Measurements from ENCODE around the gene CCR3. TPM values are rescaled to one million over a fixed set of nuclear protein-coding genes. Genes with fewer than 3 reads are reported as not detected.
A peak's percentile ranks its signal among the peaks of the same experiment; 100 is the strongest.

Gene CCR3
- total and polyA plus RNA-seq, 4 experiments from 2014 or later, result 0.29 to 0.60 (median 0.55) TPM; not detected in 1

GRCh38 chr3:46286947-46287565, 44.8 kb downstream of the CCR3 start:
- Histone ChIP-seq H3K36me3 (ENCODE audit: insufficient read depth, low read length) (no peaks in the 10 kb centered on the region), H3K4me3 (ENCODE audit: low read length in 2 of 2) (no peak overlapping the region), H3K27me3 (ENCODE audit: insufficient read depth, low read length) (no peaks in the 10 kb centered on the region), H3K27ac (ENCODE audit: low read depth, low read length) (no peak overlapping the region), H3K9me3 (ENCODE audit: control insufficient read depth in 1 of 2, low read length in 2 of 2) (no peaks in the 10 kb centered on the region), H3K4me1 (ENCODE audit: insufficient read depth, low read length) (peaks cover 67% of the 10 kb centered on the region)
- POLR2A ChIA-PET (ENCODE audit: partially characterized antibody), result interaction anchor here (4.1 to 5.6 kb wide), 3 partner anchors 13 to 83 kb away, joined by 33 to 67 read pairs (median 55); partner anchors contain the start of genes CCR2 and CCR5
- Mint-ChIP-seq H3K27me3 (no peaks in the 10 kb centered on the region), H3K27ac (peak overlapping the region in 6 of 7 donors; percentile 14 to 41 (median 30)), H3K36me3 (no peaks in the 10 kb centered on the region), H3K4me3 (peak overlapping the region in 2 of 8 donors; percentile 6 to 36), H3K4me1 (peaks cover 50 to 91% (median 58%) of the 10 kb centered on the region in 4 donors), H3K9me3 (no peaks in the 10 kb centered on the region)
- DNase-seq, result no peak
- CTCF ChIA-PET (ENCODE audit: partially characterized antibody), result interaction anchor here (7.0 kb wide), 1 partner anchor 81 kb away, joined by 59 read pairs; the partner anchor contains the start of gene CCR5
- intact Hi-C loops (cut with micrococcal nuclease), result loop anchor here (10.0 kb wide), 1 partner anchor 192 kb away; no protein-coding TSS in a partner anchor

GRCh38 chr3:46289551-46289950, 47.3 kb downstream of the CCR3 start:
- peaks cover 45 to 86% (median 54%) of the 10 kb centered on the region in 4 donors for H3K4me1 Mint-ChIP-seq
- Histone ChIP-seq H3K9me3 (ENCODE audit: control insufficient read depth in 1 of 2, low read length in 2 of 2) (no peaks in the 10 kb centered on the region), H3K4me1 (ENCODE audit: insufficient read depth, low read length) (peaks cover 67% of the 10 kb centered on the region), H3K4me3 (ENCODE audit: low read length in 2 of 2) (no peak overlapping the region), H3K36me3 (ENCODE audit: insufficient read depth, low read length) (no peaks in the 10 kb centered on the region), H3K27me3 (ENCODE audit: insufficient read depth, low read length) (no peaks in the 10 kb centered on the region), H3K27ac (ENCODE audit: low read depth, low read length) (no peak overlapping the region)
- H3K27ac Mint-ChIP-seq, result peak overlapping the region in 3 of 7 donors; percentile 15 to 61 (median 17)
- intact Hi-C loops (cut with micrococcal nuclease), result loop anchor here (10.0 kb wide), 1 partner anchor 195 kb away; no protein-coding TSS in a partner anchor
- DNase-seq, result no peak
- H3K9me3 Mint-ChIP-seq, result no peaks in the 10 kb centered on the region
- H3K4me3 Mint-ChIP-seq, result peak overlapping the region in 2 of 8 donors; percentile 13 to 22
- H3K27me3 Mint-ChIP-seq, result no peaks in the 10 kb centered on the region
- POLR2A ChIA-PET (ENCODE audit: partially characterized antibody), result interaction anchor here (1.2 kb wide), 1 partner anchor 8 kb away, joined by 3 read pairs; no protein-coding TSS in a partner anchor
- H3K36me3 Mint-ChIP-seq, result no peaks in the 10 kb centered on the region
- CTCF ChIA-PET (ENCODE audit: partially characterized antibody), result no interaction called here

GRCh38 chr3:46289966-46290365, 47.7 kb downstream of the CCR3 start:
- peak overlapping the region in 3 of 7 donors; percentile 61 to 81 (median 65) for H3K27ac Mint-ChIP-seq
- no peaks in the 10 kb centered on the region for H3K36me3 Mint-ChIP-seq
- H3K27me3 ChIP-seq (ENCODE audit: insufficient read depth, low read length), result no peaks in the 10 kb centered on the region
- no peaks in the 10 kb centered on the region for H3K27me3 Mint-ChIP-seq
- no peaks in the 10 kb centered on the region for H3K9me3 ChIP-seq (ENCODE audit: control insufficient read depth in 1 of 2, low read length in 2 of 2)
- no peak overlapping the region for H3K4me3 Mint-ChIP-seq
- H3K4me1 ChIP-seq (ENCODE audit: insufficient read depth, low read length), result peaks cover 67% of the 10 kb centered on the region
- no peaks in the 10 kb centered on the region for H3K9me3 Mint-ChIP-seq
- no peak for DNase-seq
- intact Hi-C loops (cut with micrococcal nuclease), result loop anchor here (10.0 kb wide), 1 partner anchor 195 kb away; no protein-coding TSS in a partner anchor
- H3K27ac ChIP-seq (ENCODE audit: low read depth, low read length), result no peak overlapping the region
- no peaks in the 10 kb centered on the region for H3K36me3 ChIP-seq (ENCODE audit: insufficient read depth, low read length)
- no peak overlapping the region for H3K4me3 ChIP-seq (ENCODE audit: low read length in 2 of 2)
- ChIA-PET POLR2A (ENCODE audit: partially characterized antibody) (interaction anchor here (1.0 to 1.2 kb wide), 2 partner anchors 8 to 9 kb away, joined by 3 read pairs; no protein-coding TSS in a partner anchor), CTCF (ENCODE audit: partially characterized antibody) (no interaction called here)
- peaks cover 45 to 86% (median 54%) of the 10 kb centered on the region in 4 donors for H3K4me1 Mint-ChIP-seq

GRCh38 chr3:46291046-46291445, 48.8 kb downstream of the CCR3 start:
- H3K9me3 Mint-ChIP-seq, result no peaks in the 10 kb centered on the region
- ChIA-PET CTCF (ENCODE audit: partially characterized antibody) (no interaction called here), POLR2A (ENCODE audit: partially characterized antibody) (no interaction called here)
- Histone ChIP-seq H3K9me3 (ENCODE audit: control insufficient read depth in 1 of 2, low read length in 2 of 2) (no peaks in the 10 kb centered on the region), H3K36me3 (ENCODE audit: insufficient read depth, low read length) (no peaks in the 10 kb centered on the region), H3K4me1 (ENCODE audit: insufficient read depth, low read length) (peaks cover 57% of the 10 kb centered on the region), H3K27me3 (ENCODE audit: insufficient read depth, low read length) (no peaks in the 10 kb centered on the region), H3K4me3 (ENCODE audit: low read length in 2 of 2) (no peak overlapping the region), H3K27ac (ENCODE audit: low read depth, low read length) (no peak overlapping the region)
- no peaks in the 10 kb centered on the region for H3K27me3 Mint-ChIP-seq
- no peak overlapping the region for H3K4me3 Mint-ChIP-seq
- peaks cover 35 to 85% (median 49%) of the 10 kb centered on the region in 4 donors for H3K4me1 Mint-ChIP-seq
- H3K27ac Mint-ChIP-seq, result peak overlapping the region in 1 of 7 donors; percentile 3
- no peak for DNase-seq
- intact Hi-C loops (cut with micrococcal nuclease), result no loop called here
- H3K36me3 Mint-ChIP-seq, result no peaks in the 10 kb centered on the region

GRCh38 chr3:46293035-46293724, 50.9 kb downstream of the CCR3 start:
- intact Hi-C loops (cut with micrococcal nuclease), result no loop called here
- Mint-ChIP-seq H3K27ac (peak overlapping the region; percentile 51 to 86 (median 83)), H3K27me3 (no peaks in the 10 kb centered on the region)

GRCh38 chr3:46293991-46294833, 52.0 kb downstream of the CCR3 start:
- Mint-ChIP-seq H3K36me3 (no peaks in the 10 kb centered on the region), H3K4me1 (peaks cover 50 to 89% (median 66%) of the 10 kb centered on the region in 4 donors), H3K9me3 (no peaks in the 10 kb centered on the region), H3K27ac (peak overlapping the region; percentile 51 to 86 (median 83)), H3K27me3 (no peaks in the 10 kb centered on the region), H3K4me3 (peak overlapping the region in 7 of 8 donors; percentile 5 to 68 (median 47))
- peak overlapping the region; percentile 46 for H3K27ac ChIP-seq (ENCODE audit: low read depth, low read length)
- peaks cover 69% of the 10 kb centered on the region for H3K4me1 ChIP-seq (ENCODE audit: insufficient read depth, low read length)
- POLR2A ChIA-PET (ENCODE audit: partially characterized antibody), result interaction anchor here (0.7 to 3.2 kb wide), 7 partner anchors 9 to 77 kb away, joined by 4 to 17 read pairs (median 5); partner anchors contain the start of genes CCR2 and CCR5
- intact Hi-C loops (cut with micrococcal nuclease), result no loop called here
- H3K4me3 ChIP-seq (ENCODE audit: low read length in 2 of 2), result no peak overlapping the region
- H3K36me3 ChIP-seq (ENCODE audit: insufficient read depth, low read length), result no peaks in the 10 kb centered on the region
- no peak for DNase-seq
- no peaks in the 10 kb centered on the region for H3K9me3 ChIP-seq (ENCODE audit: control insufficient read depth in 1 of 2, low read length in 2 of 2)
- CTCF ChIA-PET (ENCODE audit: partially characterized antibody), result interaction anchor here (0.8 to 4.8 kb wide), 9 partner anchors 9 to 81 kb away, joined by 3 to 48 read pairs (median 3); partner anchors contain the start of gene CCR5
- no peaks in the 10 kb centered on the region for H3K27me3 ChIP-seq (ENCODE audit: insufficient read depth, low read length)

More at GRCh38 chr3:46293035-46293724, 50.9 kb downstream of the CCR3 start:
- CTCF ChIA-PET (ENCODE audit: partially characterized antibody), result interaction anchor here (0.8 to 4.8 kb wide), 9 partner anchors 9 to 82 kb away, joined by 3 to 48 read pairs (median 3); partner anchors contain the start of gene CCR5
- POLR2A ChIA-PET (ENCODE audit: partially characterized antibody), result interaction anchor here (0.7 to 3.2 kb wide), 9 partner anchors 9 to 78 kb away, joined by 3 to 17 read pairs (median 5); partner anchors contain the start of genes CCR2 and CCR5
- Histone ChIP-seq H3K4me1 (ENCODE audit: insufficient read depth, low read length) (peaks cover 62% of the 10 kb centered on the region), H3K4me3 (ENCODE audit: low read length in 2 of 2) (no peak overlapping the region), H3K27ac (ENCODE audit: low read depth, low read length) (peak overlapping the region; percentile 46), H3K9me3 (ENCODE audit: control insufficient read depth in 1 of 2, low read length in 2 of 2) (no peaks in the 10 kb centered on the region), H3K27me3 (ENCODE audit: insufficient read depth, low read length) (no peaks in the 10 kb centered on the region), H3K36me3 (ENCODE audit: insufficient read depth, low read length) (no peaks in the 10 kb centered on the region)
- no peaks in the 10 kb centered on the region for H3K9me3 Mint-ChIP-seq
- H3K36me3 Mint-ChIP-seq, result no peaks in the 10 kb centered on the region
- peaks cover 40 to 88% (median 59%) of the 10 kb centered on the region in 4 donors for H3K4me1 Mint-ChIP-seq
- DNase-seq, result peak in 2 of 5 donors; percentile 16 to 28
- peak overlapping the region in 7 of 8 donors; percentile 17 to 68 (median 44) for H3K4me3 Mint-ChIP-seq

All from CD4-positive, alpha-beta memory T cell (primary cell).